ENCODE data around the gene GAS1. TPM values are rescaled to one million over a fixed set of nuclear protein-coding genes. Genes with fewer than 3 reads are reported as not detected.

Gene GAS1
- total and polyA plus RNA-seq, 2 of the 8 experiments (the other 6 are each of a cell fraction or from before 2014, with no cell fraction given), result 2.8 to 5.7 TPM

GRCh38 chr9:86993830-86994229 lies 46.5 kb upstream of the GAS1 start (continued):
- TF ChIP-seq EZH2 (IDR thresholded peaks at IDR 0.05; ENCODE audit: low read depth, low read length, severe bottlenecking), result no peak
- TF ChIP-seq HDAC2 (IDR thresholded peaks at IDR 0.05; ENCODE audit: borderline replicate concordance in 1 of 2, low read depth in 2 of 2, low read length in 2 of 2), result no peak
- TF ChIP-seq ZNF274 (IDR thresholded peaks at IDR 0.05; ENCODE audit: borderline replicate concordance, extremely low read depth, low read length), result no peak
- TF ChIP-seq MAFK (IDR thresholded peaks at IDR 0.05; ENCODE audit: low read depth, low read length), result no peak
- TF ChIP-seq KDM4A (IDR thresholded peaks at IDR 0.05; ENCODE audit: low read depth, low read length, severe bottlenecking), result no peak
- no peak for TF ChIP-seq PHF8 (conservative IDR thresholded peaks at IDR 0.05; ENCODE audit: low read depth, low read length)
- TF ChIP-seq BACH1 (IDR thresholded peaks at IDR 0.05; ENCODE audit: low read length), result no peak
- no peak for TF ChIP-seq NANOG (IDR thresholded peaks at IDR 0.05; ENCODE audit: insufficient read depth, low read depth, low read length, poor library complexity, severe bottlenecking)
- no peak for TF ChIP-seq TAF7 (optimal IDR thresholded peaks at IDR 0.05; ENCODE audit: borderline replicate concordance, low read depth, low read length)
- no peak for TF ChIP-seq CBX8 (IDR thresholded peaks at IDR 0.05; ENCODE audit: borderline replicate concordance, low read depth, low read length)
- no peak for TF ChIP-seq KDM1A (IDR thresholded peaks at IDR 0.05; ENCODE audit: borderline replicate concordance, low read length)
- TF ChIP-seq POLR2A (IDR thresholded peaks at IDR 0.05; ENCODE audit: control extremely low read depth in 1 of 2, low read depth in 2 of 2, low read length in 2 of 2), result no peak
- no peak for TF ChIP-seq CTBP2 (IDR thresholded peaks at IDR 0.05; ENCODE audit: borderline replicate concordance, insufficient read depth, insufficient read length, low read length)
- no peak for TF ChIP-seq CREB1 (IDR thresholded peaks at IDR 0.05)
- no peak for TF ChIP-seq MAX (IDR thresholded peaks at IDR 0.05)
- no peak for TF ChIP-seq TCF12 (IDR thresholded peaks at IDR 0.05; ENCODE audit: low read depth, low read length)
